Chondrocyte (in vitro differentiated cells): Measurements from ENCODE around the gene RAD9B. TPM values are rescaled to one million over a fixed set of nuclear protein-coding genes. Genes with fewer than 3 reads are reported as not detected.
"Not testable (repeated sequence)": the region's sequence is repeated elsewhere in the genome, so short reads cannot be mapped to it uniquely, and the experiment has no call there.

Source experiments
- DNase-seq: peaks from one replicate; pipeline ENCODE4 v3.0.0; 2021; ENCODE audit warnings: mixed read lengths, low spot score
- H3K27ac Mint-ChIP-seq: one replicate; pipeline ENCODE4 v1.8.0; 2021; ENCODE audit warnings: mild to moderate bottlenecking, moderate library complexity, mixed read lengths; ENCODE audit not compliant: unreplicated experiment
- H3K27me3 Mint-ChIP-seq: 2 replicates; pipeline ENCODE4 v1.8.0; 2021; ENCODE audit warnings: low read depth, mixed read lengths
- H3K36me3 Mint-ChIP-seq: 2 replicates; pipeline ENCODE4 v1.8.0; 2021; ENCODE audit warnings: low read depth, mixed read lengths
- H3K4me1 Mint-ChIP-seq: 2 replicates; pipeline ENCODE4 v1.8.0; 2021; ENCODE audit warnings: low read depth, mild to moderate bottlenecking, mixed read lengths
- H3K4me3 Mint-ChIP-seq: one replicate; pipeline ENCODE4 v1.8.0; 2021; ENCODE audit warnings: mild to moderate bottlenecking, moderate library complexity, mixed read lengths; ENCODE audit not compliant: unreplicated experiment
- H3K9me3 Mint-ChIP-seq: 2 replicates; pipeline ENCODE4 v1.8.0; 2021; ENCODE audit warnings: low read depth, mixed read lengths
- CTCF ChIP-seq: fragments of 200-600 bp; sonication (generic); IDR thresholded peaks from 2 replicates; pipeline ENCODE4 v1.5.0; 2021; ENCODE audit warnings: antibody characterized with exemption, mild to moderate bottlenecking, moderate library complexity
- long read RNA-seq: library from polyadenylated mRNA; stranded (forward); transcript quantifications from one replicate; pipeline ENCODE4 v2.0.0, GENCODE V29; 2021
- total RNA-seq: library from RNA; stranded (reverse); gene quantifications from 3 replicates; pipeline ENCODE4 v1.2.1, GENCODE V29; 2021

Gene RAD9B
- total RNA-seq: 0.27 to 0.54 TPM (median 0.39 TPM) in 3 replicates
- long read RNA-seq, partial matches to known transcripts: 0 of 2 reads
- long read RNA-seq, other reads (novel, unspliced or antisense): 1 of 2 reads

DNA sequence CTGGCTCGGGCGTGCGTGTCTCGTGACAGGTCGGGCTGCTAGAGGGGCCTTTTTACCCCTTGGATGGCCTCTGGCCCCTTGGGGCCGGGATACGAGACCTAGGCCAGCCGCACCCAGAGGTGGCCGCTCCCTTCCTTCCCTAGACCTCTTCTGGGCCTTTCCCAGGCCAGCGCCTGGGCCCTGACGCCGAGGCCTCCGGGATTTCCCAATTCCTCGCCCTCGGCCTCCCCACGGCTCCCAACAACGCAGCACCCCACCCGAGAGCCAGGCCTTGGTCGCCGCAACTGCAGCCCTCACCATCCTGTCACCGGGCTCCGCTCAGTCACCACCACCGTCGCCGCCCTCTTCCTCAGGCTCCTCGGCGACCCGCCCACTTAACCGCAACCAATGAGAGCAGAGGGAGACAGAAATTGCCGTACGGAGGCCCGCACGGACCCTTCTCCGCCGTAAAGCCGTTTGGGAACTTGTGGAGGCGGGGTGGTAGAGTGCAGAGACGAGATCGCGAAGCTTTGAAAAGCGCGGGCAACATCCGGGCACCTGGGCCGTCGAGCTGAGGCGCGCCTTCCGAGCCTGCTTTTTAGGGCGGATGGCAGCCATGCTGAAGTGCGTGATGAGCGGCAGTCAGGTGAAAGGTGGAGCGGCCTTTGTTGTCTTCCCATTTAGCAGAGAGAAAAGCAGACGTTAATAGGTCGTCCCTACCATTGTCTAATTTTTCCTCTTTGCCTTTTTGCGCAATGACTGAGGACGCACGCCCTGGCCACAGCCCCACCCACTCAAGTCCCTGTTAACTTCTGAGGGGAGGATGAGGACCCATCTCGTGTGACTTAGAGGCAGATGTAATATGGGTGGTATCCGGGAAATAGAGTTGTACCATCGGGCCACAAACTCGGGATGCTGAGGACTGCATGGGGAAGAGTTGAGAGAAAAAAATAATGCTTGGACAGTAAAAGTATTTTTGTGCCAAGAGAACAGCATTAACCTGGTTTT is at the start of gene RAD9B, which contains the start of gene VPS29:
TSS of gene RAD9B (plus strand) at position 580 of the 987 bp plus-strand sequence. CDS start at position 587, 7 bp downstream.
TSS of gene VPS29 (minus strand) at position 360 of the 987 bp plus-strand sequence. CDS start at position 300, 60 bp downstream.
- DNase-seq: peak; percentile 99
- Mint-ChIP-seq H3K9me3 (no peaks in the 10 kb centered on the region), H3K27me3 (no peaks in the 10 kb centered on the region), H3K27ac (peak within 1 kb of the TSS; percentile 98), H3K36me3 (no peaks in the 10 kb centered on the region), H3K4me3 (peak within 1 kb of the TSS; percentile 98), H3K4me1 (peaks cover 31% of the 10 kb centered on the region)
- peak; percentile 21 for TF ChIP-seq CTCF

- Mint-ChIP-seq H3K4me3 (no peak overlapping the region), H3K27ac (no peak overlapping the region)
Observed at GRCh38 chr12:110453569-110454296, 48.4 kb upstream of the RAD9B start.

DNA sequence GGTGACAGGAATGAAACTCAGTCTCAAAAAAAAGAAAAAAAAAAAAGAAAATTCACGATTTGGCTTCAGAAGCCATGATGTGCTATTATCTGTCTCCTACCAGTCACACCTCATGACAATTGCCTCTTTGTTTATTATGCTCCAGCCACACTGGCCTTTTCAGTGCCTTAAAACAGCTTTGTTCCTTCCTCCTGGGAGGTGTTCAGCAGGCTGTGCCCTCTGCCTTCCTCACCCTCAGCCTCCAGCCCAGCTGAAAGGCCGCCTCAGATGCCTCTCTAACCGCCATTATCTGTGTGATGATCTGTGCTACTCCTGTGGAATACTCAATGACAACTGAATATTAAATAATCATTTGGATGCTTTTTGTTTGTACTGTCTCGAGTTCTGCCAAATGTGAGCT is 43.4 kb upstream of the RAD9B start:
- TF ChIP-seq CTCF: no peak
- no peaks in the 10 kb centered on the region for H3K27me3 Mint-ChIP-seq
- H3K36me3 Mint-ChIP-seq: peaks cover 8% of the 10 kb centered on the region
- H3K4me1 Mint-ChIP-seq: no peaks in the 10 kb centered on the region
- no peak for DNase-seq
- H3K27ac Mint-ChIP-seq: no peak overlapping the region
- H3K4me3 Mint-ChIP-seq: no peak overlapping the region
- H3K9me3 Mint-ChIP-seq: no peaks in the 10 kb centered on the region

More at GRCh38 chr12:110453569-110454296, 48.4 kb upstream of the RAD9B start:
- no peak for TF ChIP-seq CTCF
- H3K27me3 Mint-ChIP-seq: no peaks in the 10 kb centered on the region
- no peak for DNase-seq
- H3K36me3 Mint-ChIP-seq: peaks cover 16% of the 10 kb centered on the region
- no peaks in the 10 kb centered on the region for H3K9me3 Mint-ChIP-seq
- H3K4me1 Mint-ChIP-seq: peaks cover 16% of the 10 kb centered on the region

DNA sequence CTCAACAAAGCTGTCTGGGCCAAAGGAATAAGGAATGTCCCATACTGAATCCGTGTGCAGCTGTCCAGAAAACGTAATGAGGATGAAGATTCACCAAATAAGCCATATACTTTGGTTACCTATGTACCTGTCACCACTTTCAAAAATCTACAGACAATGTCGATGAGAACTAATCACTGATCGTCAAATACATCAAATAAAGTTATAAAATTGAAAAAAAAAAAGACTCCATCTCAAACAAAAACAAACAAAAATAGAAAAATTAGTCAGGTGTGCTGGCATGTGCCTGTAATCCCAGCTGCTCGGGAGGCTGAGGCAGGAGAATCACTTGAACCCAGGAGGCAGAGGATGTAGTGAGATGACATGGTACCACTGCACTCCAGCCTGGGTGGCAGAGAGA is 40.9 kb upstream of the RAD9B start:
- not testable (repeated sequence) for H3K4me1 Mint-ChIP-seq, H3K36me3 Mint-ChIP-seq

GRCh38 chr12:110465024-110465423 is 37.1 kb upstream of the RAD9B start:
- Mint-ChIP-seq H3K27ac (no peak overlapping the region), H3K9me3 (no peaks in the 10 kb centered on the region), H3K27me3 (no peaks in the 10 kb centered on the region), H3K4me3 (no peak overlapping the region), H3K36me3 (no peaks in the 10 kb centered on the region), H3K4me1 (peaks cover 30% of the 10 kb centered on the region)
- no peak for TF ChIP-seq CTCF
- no peak for DNase-seq

More for the DNA sequence above, 40.9 kb upstream of the RAD9B start:
- not testable (repeated sequence) for H3K4me3 Mint-ChIP-seq, DNase-seq, H3K27ac Mint-ChIP-seq, H3K9me3 Mint-ChIP-seq, H3K27me3 Mint-ChIP-seq

- H3K9me3 Mint-ChIP-seq, DNase-seq, H3K4me3 Mint-ChIP-seq, H3K36me3 Mint-ChIP-seq, H3K27ac Mint-ChIP-seq, H3K27me3 Mint-ChIP-seq: not testable (repeated sequence)
- H3K4me1 Mint-ChIP-seq: peaks cover 32% of the 10 kb centered on the region
Observed at GRCh38 chr12:110465765-110466164, 36.4 kb upstream of the RAD9B start.
